Gastroesophageal sphincter (tissue), 4 donors: ENCODE results near the gene C20orf202. TPM values are rescaled to one million over a fixed set of nuclear protein-coding genes. Genes with fewer than 3 reads are reported as not detected.

Source experiments
- ATAC-seq: fragments of 150-250 bp; one replicate; pipeline ENCODE4 v1.9.1; 2016; ENCODE audit warnings: mild to moderate bottlenecking, moderate library complexity
- H3K27ac ChIP-seq, 4 donors: fragments of 200-600 bp; sonication (generic) in 3 of 4; 1 replicate in 3 of 4; 2 replicates in 1 of 4; pipeline ENCODE4 v1.5.1; 2016 to 2019
- H3K27me3 ChIP-seq: fragments of 200-600 bp; sonication (generic); one replicate; pipeline ENCODE4 v1.5.1; 2019
- H3K36me3 ChIP-seq, 2 donors: fragments of 200-600 bp; sonication (generic); one replicate each; pipeline ENCODE4 v1.5.1; 2019; ENCODE audit warnings: control low read depth in 1 of 2
- H3K4me1 ChIP-seq, 3 donors: fragments of 200-600 bp; sonication (generic); 1 replicate in 2 of 3; 2 replicates in 1 of 3; pipeline ENCODE4 v1.5.1; 2016 to 2019; ENCODE audit warnings: control low read depth in 2 of 3
- H3K4me3 ChIP-seq, 2 donors: fragments of 200-600 bp; sonication (generic); one replicate each; pipeline ENCODE4 v1.5.1; 2019; ENCODE audit warnings: mild to moderate bottlenecking in 1 of 2, moderate library complexity in 1 of 2
- H3K9me3 ChIP-seq, 3 donors: fragments of 200-600 bp; sonication (generic); one replicate each; pipeline ENCODE4 v1.5.1; 2017 to 2019; ENCODE audit warnings: control low read depth in 2 of 3
- EP300 ChIP-seq: sonication (generic); formaldehyde crosslinking; IDR thresholded peaks from one replicate; pipeline ENCODE4 v1.6.1; 2017; ENCODE audit warnings: antibody characterized with exemption, mild to moderate bottlenecking
- POLR2A ChIP-seq, 2 donors: fragments of 450-650 bp; IDR thresholded peaks; one replicate each; pipeline ENCODE4 v1.6.1; 2017; ENCODE audit warnings: antibody characterized with exemption in 2 of 2, mild to moderate bottlenecking in 2 of 2, moderate library complexity in 1 of 2
- POLR2AphosphoS5 ChIP-seq: sonication (generic); formaldehyde crosslinking; IDR thresholded peaks from one replicate; pipeline ENCODE4 v1.6.1; 2017; ENCODE audit warnings: antibody characterized with exemption
- WGBS, 2 donors: methylation state at CpG; one replicate each; pipeline ENCODE4 v1.1.5; 2018; ENCODE audit warnings: low coverage in 1 of 2; 5-methylcytosine and 5-hydroxymethylcytosine counted together
- total RNA-seq, 4 donors: library from RNA; depleted of rRNA; stranded (reverse); fragments of >200 nt; gene quantifications; one replicate each; pipeline ENCODE4 v1.1.0, GENCODE V29; 2016
- TF ChIP-seq, protein P1 (sequence below), 4 experiments: fragments of 200-600 bp in 2 of 4; fragments of 450-650 bp in 2 of 4; sonication (generic) in 1 of 4; IDR thresholded peaks; one replicate each; pipeline ENCODE4 v1.5.1; 2017 to 2019; ENCODE audit warnings: antibody characterized with exemption in 4 of 4, mild to moderate bottlenecking in 2 of 4, moderate library complexity in 2 of 4

Gene C20orf202
- total RNA-seq = 1 to 10 TPM in 1 of 4 donors, under 1 TPM in 2, not detected in 1; 0.27 to 1.3 (median 0.62) TPM

DNA sequence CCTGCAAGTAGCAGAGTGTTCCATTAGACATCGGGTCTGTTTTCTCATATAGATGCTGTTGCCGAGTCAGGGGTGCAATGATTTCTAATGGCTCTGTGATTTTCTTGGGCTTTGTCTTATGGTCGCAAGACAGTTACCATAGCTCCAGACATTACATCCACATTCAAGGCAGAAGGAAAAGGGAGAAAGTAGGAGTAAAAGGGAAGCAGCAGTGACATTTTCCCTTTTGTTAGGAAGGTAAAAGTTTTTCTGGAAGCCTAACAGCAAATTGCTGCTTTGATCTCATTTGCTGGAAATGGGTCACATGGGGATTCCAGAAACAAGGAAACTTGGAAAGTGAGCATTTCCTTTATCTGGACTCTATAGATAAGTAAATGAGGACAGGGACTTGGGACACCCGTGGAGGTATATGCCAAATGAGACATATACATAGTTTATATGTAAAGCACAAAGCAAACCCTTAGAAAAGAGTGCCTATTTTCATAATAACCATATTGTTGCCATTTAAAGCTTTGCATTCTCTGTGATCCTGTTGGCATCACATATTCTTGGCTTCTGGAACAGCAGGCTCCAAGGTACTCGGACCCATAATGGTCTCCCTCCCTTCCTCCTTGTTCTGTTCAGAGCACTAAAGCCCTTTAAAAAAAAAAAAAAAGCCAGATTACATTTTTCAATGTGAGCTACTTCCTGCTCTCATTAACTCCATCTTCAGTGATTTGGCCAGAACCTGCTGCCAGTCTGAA lies at the start of gene C20orf202:
C20orf202 (plus strand) TSS at position 693 of the 743 bp plus-strand sequence. CDS start 132 bp downstream, outside the sequence.
- WGBS, 2 donors = 57 to 58% methylated on average over 2 to 4 of the region's 5 CpGs
- no peaks in the 10 kb centered on the region for H3K4me1 ChIP-seq
- H3K9me3 ChIP-seq = no peaks in the 10 kb centered on the region
- TF ChIP-seq POLR2A (IDR thresholded peaks at IDR 0.05) = no peak
- TF ChIP-seq, protein P1, sequence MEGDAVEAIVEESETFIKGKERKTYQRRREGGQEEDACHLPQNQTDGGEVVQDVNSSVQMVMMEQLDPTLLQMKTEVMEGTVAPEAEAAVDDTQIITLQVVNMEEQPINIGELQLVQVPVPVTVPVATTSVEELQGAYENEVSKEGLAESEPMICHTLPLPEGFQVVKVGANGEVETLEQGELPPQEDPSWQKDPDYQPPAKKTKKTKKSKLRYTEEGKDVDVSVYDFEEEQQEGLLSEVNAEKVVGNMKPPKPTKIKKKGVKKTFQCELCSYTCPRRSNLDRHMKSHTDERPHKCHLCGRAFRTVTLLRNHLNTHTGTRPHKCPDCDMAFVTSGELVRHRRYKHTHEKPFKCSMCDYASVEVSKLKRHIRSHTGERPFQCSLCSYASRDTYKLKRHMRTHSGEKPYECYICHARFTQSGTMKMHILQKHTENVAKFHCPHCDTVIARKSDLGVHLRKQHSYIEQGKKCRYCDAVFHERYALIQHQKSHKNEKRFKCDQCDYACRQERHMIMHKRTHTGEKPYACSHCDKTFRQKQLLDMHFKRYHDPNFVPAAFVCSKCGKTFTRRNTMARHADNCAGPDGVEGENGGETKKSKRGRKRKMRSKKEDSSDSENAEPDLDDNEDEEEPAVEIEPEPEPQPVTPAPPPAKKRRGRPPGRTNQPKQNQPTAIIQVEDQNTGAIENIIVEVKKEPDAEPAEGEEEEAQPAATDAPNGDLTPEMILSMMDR (IDR thresholded peaks at IDR 0.05) = no peak
- no peak for TF ChIP-seq POLR2AphosphoS5
- TF ChIP-seq EP300 = no peak
- no peak for ATAC-seq
- peaks cover 19% of the 10 kb centered on the region for H3K27me3 ChIP-seq
- H3K27ac ChIP-seq = no peak within 1 kb of the TSS
- no peak within 1 kb of the TSS for H3K4me3 ChIP-seq
- no peaks in the 10 kb centered on the region for H3K36me3 ChIP-seq

DNA sequence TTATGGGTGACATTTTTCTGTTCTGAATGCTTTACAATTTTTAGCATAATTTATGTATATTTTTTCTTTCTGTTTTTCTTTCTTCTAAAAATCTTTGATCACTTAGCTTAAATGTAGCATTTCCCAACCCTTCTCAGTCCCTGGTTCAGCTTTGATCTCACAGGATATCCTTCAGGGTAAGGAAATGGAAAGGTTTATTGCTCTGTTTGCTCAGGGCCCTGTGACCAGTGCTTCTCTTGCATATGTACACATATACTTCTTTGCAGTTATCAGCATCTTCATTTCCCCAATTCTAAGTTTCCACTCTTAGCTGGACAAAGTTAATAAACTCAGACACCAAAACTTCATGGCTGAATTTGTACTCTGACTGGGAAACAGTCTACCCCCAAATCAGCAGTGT lies 49.0 kb upstream of the C20orf202 start:
- no peaks in the 10 kb centered on the region for H3K4me1 ChIP-seq
- H3K27ac ChIP-seq = no peak overlapping the region
- peaks cover 0 to 65% of the 10 kb centered on the region in 2 donors for H3K36me3 ChIP-seq
- no peaks in the 10 kb centered on the region for H3K9me3 ChIP-seq
- no peak overlapping the region for H3K4me3 ChIP-seq
- H3K27me3 ChIP-seq = no peaks in the 10 kb centered on the region
- ATAC-seq = no peak
- TF ChIP-seq, protein P1 (IDR thresholded peaks at IDR 0.05) = no peak
- TF ChIP-seq POLR2A (IDR thresholded peaks at IDR 0.05) (no peak), EP300 (no peak), POLR2AphosphoS5 (no peak)

DNA sequence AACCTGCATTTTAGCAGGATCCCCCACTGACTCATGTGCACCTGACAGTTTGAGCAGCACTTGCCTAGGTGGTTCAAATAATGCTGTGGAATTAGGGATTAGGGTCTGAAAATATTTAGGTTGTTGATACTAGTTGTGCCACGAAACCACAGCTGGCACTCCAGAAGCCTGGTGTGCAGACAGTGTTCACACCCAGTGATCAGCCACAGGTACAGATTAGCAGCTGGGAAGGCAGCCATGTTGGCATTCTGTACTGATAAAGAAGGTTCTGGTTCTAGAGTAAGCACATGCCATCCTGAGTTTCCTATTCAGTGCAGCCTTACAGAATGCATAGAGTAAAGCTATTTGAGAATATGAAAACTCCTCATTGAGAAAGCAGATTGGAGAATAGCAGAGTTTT lies 48.6 kb upstream of the C20orf202 start:
- no peak for ATAC-seq
- 80% methylated on average over 1 of the region's 1 CpG; no CpG with 5 or more reads in 1 of the 2 donors for WGBS, 2 donors
- Histone ChIP-seq H3K27ac (no peak overlapping the region), H3K4me3 (no peak overlapping the region), H3K27me3 (no peaks in the 10 kb centered on the region), H3K4me1 (no peaks in the 10 kb centered on the region), H3K36me3 (peaks cover 0 to 62% of the 10 kb centered on the region in 2 donors), H3K9me3 (no peaks in the 10 kb centered on the region)
- TF ChIP-seq EP300 = no peak
- no peak for TF ChIP-seq POLR2AphosphoS5
- TF ChIP-seq POLR2A (IDR thresholded peaks at IDR 0.05) = no peak
- TF ChIP-seq, protein P1 (IDR thresholded peaks at IDR 0.05) = no peak

DNA sequence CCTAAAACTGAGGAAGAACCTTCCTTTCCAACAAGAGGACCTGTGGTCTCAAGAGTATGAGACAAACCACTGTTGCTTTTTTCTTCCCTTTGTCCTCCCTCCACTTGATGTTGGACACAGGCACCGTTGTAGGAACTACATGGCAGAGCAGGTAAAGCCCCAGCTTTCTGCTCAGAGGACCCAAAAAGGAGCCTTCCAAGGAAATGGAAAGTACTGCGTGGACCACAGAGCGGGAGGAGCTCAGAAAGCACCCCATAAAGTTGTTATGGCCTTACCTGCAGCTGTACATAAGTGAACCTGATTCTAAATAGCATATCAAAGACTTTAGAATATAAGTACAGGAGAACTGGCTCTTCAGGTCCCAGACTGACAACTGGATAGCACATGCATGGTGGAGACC lies 47.9 kb upstream of the C20orf202 start:
- peaks cover 0 to 65% of the 10 kb centered on the region in 2 donors for H3K36me3 ChIP-seq
- TF ChIP-seq EP300 = no peak
- TF ChIP-seq POLR2AphosphoS5 = no peak
- TF ChIP-seq, protein P1 (IDR thresholded peaks at IDR 0.05) = no peak
- no peak for TF ChIP-seq POLR2A (IDR thresholded peaks at IDR 0.05)
- no peaks in the 10 kb centered on the region for H3K4me1 ChIP-seq
- ATAC-seq = no peak
- no peak overlapping the region for H3K27ac ChIP-seq
- H3K4me3 ChIP-seq = no peak overlapping the region
- no peaks in the 10 kb centered on the region for H3K27me3 ChIP-seq
- 92% methylated on average over 2 of the region's 3 CpGs; no CpG with 5 or more reads in 1 of the 2 donors for WGBS, 2 donors
- no peaks in the 10 kb centered on the region for H3K9me3 ChIP-seq

DNA sequence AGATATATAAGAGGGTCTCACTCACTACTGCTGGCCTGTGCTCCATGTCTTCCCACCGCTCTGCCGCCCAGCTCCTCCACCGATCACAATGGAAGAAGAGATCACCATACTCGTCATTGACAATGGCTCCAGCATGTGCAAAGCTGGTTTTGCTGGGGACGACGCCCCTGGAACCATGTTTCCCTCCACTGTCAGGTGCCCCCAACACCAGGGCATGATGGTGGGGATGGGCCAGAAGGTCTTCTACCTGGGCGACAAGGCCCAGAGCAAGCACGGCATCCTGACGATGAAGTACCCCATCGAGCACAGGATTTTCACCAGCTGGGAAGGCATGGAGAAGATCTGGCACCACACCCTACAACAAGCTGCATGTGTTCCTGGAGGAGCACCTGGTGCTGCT lies 42.8 kb upstream of the C20orf202 start:
- 96 to 100% methylated on average over 4 to 7 of the region's 10 CpGs for WGBS, 2 donors
- H3K4me3 ChIP-seq = no peak overlapping the region
- H3K36me3 ChIP-seq = peaks cover 0 to 70% of the 10 kb centered on the region in 2 donors
- H3K9me3 ChIP-seq = no peaks in the 10 kb centered on the region
- TF ChIP-seq EP300 (no peak), POLR2A (IDR thresholded peaks at IDR 0.05) (no peak), POLR2AphosphoS5 (no peak)
- TF ChIP-seq, protein P1 (IDR thresholded peaks at IDR 0.05) = no peak
- H3K27me3 ChIP-seq = no peaks in the 10 kb centered on the region
- H3K27ac ChIP-seq = no peak overlapping the region
- ATAC-seq = no peak
- no peaks in the 10 kb centered on the region for H3K4me1 ChIP-seq
